Left ventricle myocardium inferior (tissue), 1 donor: ENCODE results near the gene ADAMTSL2. TPM values are rescaled to one million over a fixed set of nuclear protein-coding genes. Genes with fewer than 3 reads are reported as not detected.

Experiments used
- DNase-seq: peaks from one replicate; pipeline ENCODE4 v3.0.0-alpha.2; 2020
- H3K27ac ChIP-seq: fragments of 200-600 bp; replicated peaks from 2 replicates; pipeline ENCODE4 v1.8.0; 2021
- H3K27me3 ChIP-seq: fragments of 200-600 bp; 2 replicates; pipeline ENCODE4 v1.8.0; 2021; ENCODE audit warnings: low read depth
- H3K36me3 ChIP-seq: fragments of 200-600 bp; 2 replicates; pipeline ENCODE4 v1.8.0; 2021
- H3K4me1 ChIP-seq: fragments of 200-600 bp; 2 replicates; pipeline ENCODE4 v1.8.0; 2021
- H3K4me3 ChIP-seq: fragments of 200-600 bp; 2 replicates; pipeline ENCODE4 v1.8.0; 2021; ENCODE audit warnings: mild to moderate bottlenecking, moderate library complexity
- H3K9me3 ChIP-seq: fragments of 200-600 bp; replicated peaks from 2 replicates; pipeline ENCODE4 v1.8.0; 2021
- CTCF ChIP-seq: fragments of 200-600 bp; IDR thresholded peaks from 2 replicates; pipeline ENCODE4 v1.8.0; 2021; ENCODE audit warnings: antibody characterized with exemption, mild to moderate bottlenecking, borderline replicate concordance
- intact Hi-C: fragments of 100-400 bp; cut with micrococcal nuclease; formaldehyde crosslinking; loops from one replicate; pipeline ENCODE4 v1.11.0; 2022
- total RNA-seq: library from RNA; stranded (reverse); fragmentation: NEBNext Ultra II Directional; extraction: Animal tissue kit (Norgen Biotek cat#: 25700); gene quantifications from one replicate; pipeline ENCODE4 v1.2.1, GENCODE V29; 2021
- donor health status: DM: no; HTN: yes; CAD: no; lungs with severe emphysema.

ADAMTSL2 gene
- total RNA-seq, 1 donor from 2014 or later, result 6.0 TPM

GRCh38 chr9:133505901-133506652, 28.4 kb upstream of the ADAMTSL2 start:
- no peak for TF ChIP-seq CTCF
- peaks cover 33% of the 10 kb centered on the region for H3K4me1 ChIP-seq
- H3K4me3 ChIP-seq, result no peak overlapping the region
- peak; percentile 84 for DNase-seq
- peaks cover 22% of the 10 kb centered on the region for H3K27me3 ChIP-seq
- peak overlapping the region; percentile 66 for H3K27ac ChIP-seq
- intact Hi-C loops, result no loop called here
- no peaks in the 10 kb centered on the region for H3K36me3 ChIP-seq
- peaks cover 23% of the 10 kb centered on the region for H3K9me3 ChIP-seq

GRCh38 chr9:133506653-133507038, 27.9 kb upstream of the ADAMTSL2 start:
- peak; percentile 65 for DNase-seq
- Histone ChIP-seq H3K36me3 (no peaks in the 10 kb centered on the region), H3K4me3 (no peak overlapping the region), H3K4me1 (peaks cover 33% of the 10 kb centered on the region), H3K27ac (peak overlapping the region; percentile 66), H3K27me3 (peaks cover 22% of the 10 kb centered on the region), H3K9me3 (peaks cover 17% of the 10 kb centered on the region)
- intact Hi-C loops, result no loop called here
- no peak for TF ChIP-seq CTCF

GRCh38 chr9:133507246-133507965, 27.1 kb upstream of the ADAMTSL2 start:
- no peaks in the 10 kb centered on the region for H3K36me3 ChIP-seq
- H3K4me3 ChIP-seq, result no peak overlapping the region
- intact Hi-C loops, result no loop called here
- H3K4me1 ChIP-seq, result peaks cover 33% of the 10 kb centered on the region
- TF ChIP-seq CTCF, result no peak
- peaks cover 10% of the 10 kb centered on the region for H3K9me3 ChIP-seq
- peak overlapping the region; percentile 66 for H3K27ac ChIP-seq
- H3K27me3 ChIP-seq, result peaks cover 22% of the 10 kb centered on the region
- no peak for DNase-seq

GRCh38 chr9:133508046-133508445, 26.5 kb upstream of the ADAMTSL2 start:
- H3K27ac ChIP-seq, result no peak overlapping the region
- peaks cover 35% of the 10 kb centered on the region for H3K4me1 ChIP-seq
- H3K36me3 ChIP-seq, result no peaks in the 10 kb centered on the region
- TF ChIP-seq CTCF, result no peak
- H3K9me3 ChIP-seq, result peaks cover 3% of the 10 kb centered on the region
- no peak for DNase-seq
- no peak overlapping the region for H3K4me3 ChIP-seq
- H3K27me3 ChIP-seq, result peaks cover 22% of the 10 kb centered on the region
- intact Hi-C loops, result no loop called here

- no peaks in the 10 kb centered on the region for H3K36me3 ChIP-seq
- H3K4me3 ChIP-seq, result no peak overlapping the region
- intact Hi-C loops, result no loop called here
- no peaks in the 10 kb centered on the region for H3K9me3 ChIP-seq
- no peak for DNase-seq
- peaks cover 45% of the 10 kb centered on the region for H3K4me1 ChIP-seq
- H3K27me3 ChIP-seq, result peaks cover 18% of the 10 kb centered on the region
- no peak overlapping the region for H3K27ac ChIP-seq
- TF ChIP-seq CTCF, result no peak
These were observed 25.1 kb upstream of the ADAMTSL2 start for GRCh38 chr9:133509179-133510083.
